Ammon's horn (tissue), 1 donor: Measurements from ENCODE around the gene ARMC9.
"Not testable (repeated sequence)": the region's sequence is repeated elsewhere in the genome, so short reads cannot be mapped to it uniquely, and the experiment has no call there.

Source experiments
- DNase-seq: peaks from one replicate; pipeline ENCODE4 v3.0.0-alpha.2; 2016; ENCODE audit warnings: low spot score

Gene ARMC9

GRCh38 chr2:231198291-231199173 lies at the start of gene ARMC9:
Gene ARMC9 (plus strand): TSS chr2:231198631. CDS start chr2:231206239, 7,608 bp downstream.
- peak; percentile 82 for DNase-seq

- no peak for DNase-seq
Measured at GRCh38 chr2:231152800-231153557, 45.5 kb upstream of the ARMC9 start.

- no peak for DNase-seq
Measured at GRCh38 chr2:231159306-231159705, 39.1 kb upstream of the ARMC9 start.

- no peak for DNase-seq
Measured at GRCh38 chr2:231160701-231161100, 37.7 kb upstream of the ARMC9 start.

GRCh38 chr2:231161252-231161839 lies 37.1 kb upstream of the ARMC9 start:
- DNase-seq: no peak

GRCh38 chr2:231161877-231162329 lies 36.5 kb upstream of the ARMC9 start:
- no peak for DNase-seq

GRCh38 chr2:231163011-231163410 lies 35.4 kb upstream of the ARMC9 start:
- no peak for DNase-seq

- DNase-seq: no peak
Measured at GRCh38 chr2:231163414-231164095, 34.9 kb upstream of the ARMC9 start.

GRCh38 chr2:231167745-231168459 lies 30.5 kb upstream of the ARMC9 start:
- no peak for DNase-seq

- no peak for DNase-seq
Measured at GRCh38 chr2:231168460-231169139, 29.8 kb upstream of the ARMC9 start.

- DNase-seq: no peak
Measured at GRCh38 chr2:231169488-231169887, 28.9 kb upstream of the ARMC9 start.

GRCh38 chr2:231170055-231170454 lies 28.4 kb upstream of the ARMC9 start:
- no peak for DNase-seq

GRCh38 chr2:231172025-231172424 lies 26.4 kb upstream of the ARMC9 start:
- no peak for DNase-seq

GRCh38 chr2:231174211-231174651 lies 24.2 kb upstream of the ARMC9 start:
- DNase-seq: no peak

GRCh38 chr2:231176066-231176465 lies 22.4 kb upstream of the ARMC9 start:
- DNase-seq: no peak

- DNase-seq: no peak
Measured at GRCh38 chr2:231177156-231178025, 21.0 kb upstream of the ARMC9 start.

- not testable (repeated sequence) for DNase-seq
Measured at GRCh38 chr2:231178805-231179204, 19.6 kb upstream of the ARMC9 start.

GRCh38 chr2:231181860-231182512 lies 16.4 kb upstream of the ARMC9 start:
- peak; percentile 53 for DNase-seq

- no peak for DNase-seq
Measured at GRCh38 chr2:231182513-231182899, 15.9 kb upstream of the ARMC9 start.
